Neural progenitor cell (in vitro differentiated cells): Measurements from ENCODE around the gene MORN3. TPM values are rescaled to one million over a fixed set of nuclear protein-coding genes. Genes with fewer than 3 reads are reported as not detected.
"Not testable (repeated sequence)": the region's sequence is repeated elsewhere in the genome, so short reads cannot be mapped to it uniquely, and the experiment has no call there.

ENCODE experiments used
- DNase-seq: peaks from one replicate; pipeline ENCODE4 v3.0.0-alpha.2; 2016; ENCODE audit warnings: low spot score
- H2AFZ ChIP-seq: fragments of 200-600 bp; sonication (generic); replicated peaks from 2 replicates; pipeline ENCODE4 v1.6.1; 2016; ENCODE audit warnings: antibody characterized with exemption
- H3F3A ChIP-seq: fragments of 200-600 bp; sonication (generic); 2 replicates; pipeline ENCODE4 v1.6.1; 2016; ENCODE audit warnings: antibody characterized with exemption, low read depth
- H3K27ac ChIP-seq: fragments of 200-600 bp; sonication (generic); 2 replicates; pipeline ENCODE4 v1.5.1; 2016; ENCODE audit warnings: mild to moderate bottlenecking
- H3K27me3 ChIP-seq: fragments of 200-600 bp; sonication (generic); 2 replicates; pipeline ENCODE4 v1.6.1; 2016; ENCODE audit warnings: mild to moderate bottlenecking, moderate library complexity
- H3K36me3 ChIP-seq: fragments of 200-600 bp; sonication (generic); 2 replicates; pipeline ENCODE4 v1.5.1; 2016
- H3K4me1 ChIP-seq: fragments of 200-600 bp; sonication (generic); 2 replicates; pipeline ENCODE4 v1.6.1; 2016; ENCODE audit warnings: mixed run types
- H3K4me2 ChIP-seq: fragments of 200-600 bp; sonication (generic); 2 replicates; pipeline ENCODE4 v1.6.1; 2016
- H3K4me3 ChIP-seq: fragments of 200-600 bp; sonication (generic); 2 replicates; pipeline ENCODE4 v1.5.1; 2016
- H3K79me2 ChIP-seq: fragments of 200-600 bp; sonication (generic); 2 replicates; pipeline ENCODE4 v1.6.1; 2016; ENCODE audit warnings: low read depth
- H3K9ac ChIP-seq: fragments of 200-600 bp; sonication (generic); 2 replicates; pipeline ENCODE4 v1.6.1; 2016
- H3K9me3 ChIP-seq: fragments of 200-600 bp; sonication (generic); 2 replicates; pipeline ENCODE4 v1.5.1; 2016; ENCODE audit warnings: low read depth
- H4K20me1 ChIP-seq: fragments of 200-600 bp; sonication (generic); 2 replicates; pipeline ENCODE4 v1.6.1; 2016; ENCODE audit warnings: low read depth
- H3K27ac Mint-ChIP-seq: 3 replicates; pipeline ENCODE4 v1.8.0; 2021; ENCODE audit warnings: mixed read lengths
- H3K27me3 Mint-ChIP-seq: 2 replicates; pipeline ENCODE4 v1.8.0; 2022; ENCODE audit warnings: low read depth, mild to moderate bottlenecking, inconsistent platforms, moderate library complexity, mixed read lengths; ENCODE audit not compliant: insufficient read depth
- H3K36me3 Mint-ChIP-seq: 3 replicates; pipeline ENCODE4 v1.8.0; 2021; ENCODE audit warnings: mixed read lengths
- H3K4me1 Mint-ChIP-seq: 3 replicates; pipeline ENCODE4 v1.8.0; 2021; ENCODE audit warnings: mixed read lengths
- H3K4me3 Mint-ChIP-seq: 3 replicates; pipeline ENCODE4 v1.8.0; 2021; ENCODE audit warnings: mild to moderate bottlenecking, moderate library complexity, mixed read lengths
- H3K9me3 Mint-ChIP-seq: 3 replicates; pipeline ENCODE4 v1.8.0; 2020; ENCODE audit warnings: mixed read lengths
- EZH2 ChIP-seq: fragments of 200-600 bp; sonication (generic); IDR thresholded peaks from 2 replicates; pipeline ENCODE4 v1.6.1; 2017; ENCODE audit warnings: antibody characterized with exemption, mild to moderate bottlenecking, moderate library complexity
- EZH2phosphoT487 ChIP-seq: fragments of 200-600 bp; sonication (generic); IDR thresholded peaks from 2 replicates; pipeline ENCODE4 v1.6.1; 2017; ENCODE audit warnings: antibody characterized with exemption
- total RNA-seq: library from RNA; depleted of rRNA; stranded (reverse); fragments of >200 nt; gene quantifications from 2 replicates; pipeline ENCODE4 v1.2.3, GENCODE V29; 2015; ENCODE audit warnings: low replicate concordance
- TF ChIP-seq, protein P1 (sequence below): fragments of 200-600 bp; sonication (generic); IDR thresholded peaks from 2 replicates; pipeline ENCODE4 v1.5.1; 2017; ENCODE audit warnings: antibody characterized with exemption, mild to moderate bottlenecking

Gene MORN3
- total RNA-seq, 1 donor from 2014 or later = 0.19 TPM

DNA sequence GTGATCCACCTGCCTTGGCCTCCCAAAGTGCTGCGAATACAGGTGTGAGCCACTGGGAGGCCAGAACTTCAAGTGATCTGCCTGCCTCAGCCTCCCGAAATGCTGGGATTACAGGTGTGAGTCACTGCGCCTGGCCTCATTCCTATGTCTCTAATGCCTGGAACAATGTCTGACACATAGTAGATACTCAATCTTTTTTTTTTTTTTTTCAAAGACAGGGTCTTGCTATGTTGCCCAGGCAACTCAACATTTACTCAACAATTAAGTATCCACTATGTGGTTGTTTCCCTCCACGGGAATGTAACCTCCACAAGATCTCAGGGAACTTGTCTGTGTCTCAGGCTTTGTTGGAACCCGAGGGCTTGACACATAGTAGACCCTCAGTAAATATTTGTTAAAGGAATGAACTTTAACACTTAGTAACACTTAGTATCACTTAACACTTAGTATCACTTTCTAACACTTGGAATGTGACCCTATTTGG lies 40.1 kb upstream of the MORN3 start:
- Histone ChIP-seq H2AFZ (no peak overlapping the region), H3K79me2 (peaks cover 17% of the 10 kb centered on the region), H3K36me3 (no peaks in the 10 kb centered on the region), H3K9ac (no peak overlapping the region), H4K20me1 (peaks cover 9% of the 10 kb centered on the region), H3K9me3 (no peaks in the 10 kb centered on the region), H3K27me3 (no peaks in the 10 kb centered on the region), H3K4me1 (peaks cover 11% of the 10 kb centered on the region), H3K4me3 (no peak overlapping the region), H3K4me2 (no peak overlapping the region), H3K27ac (peak overlapping the region; percentile 64), H3F3A (peaks cover 28% of the 10 kb centered on the region)
- no peak for TF ChIP-seq EZH2phosphoT487
- TF ChIP-seq, protein P1, sequence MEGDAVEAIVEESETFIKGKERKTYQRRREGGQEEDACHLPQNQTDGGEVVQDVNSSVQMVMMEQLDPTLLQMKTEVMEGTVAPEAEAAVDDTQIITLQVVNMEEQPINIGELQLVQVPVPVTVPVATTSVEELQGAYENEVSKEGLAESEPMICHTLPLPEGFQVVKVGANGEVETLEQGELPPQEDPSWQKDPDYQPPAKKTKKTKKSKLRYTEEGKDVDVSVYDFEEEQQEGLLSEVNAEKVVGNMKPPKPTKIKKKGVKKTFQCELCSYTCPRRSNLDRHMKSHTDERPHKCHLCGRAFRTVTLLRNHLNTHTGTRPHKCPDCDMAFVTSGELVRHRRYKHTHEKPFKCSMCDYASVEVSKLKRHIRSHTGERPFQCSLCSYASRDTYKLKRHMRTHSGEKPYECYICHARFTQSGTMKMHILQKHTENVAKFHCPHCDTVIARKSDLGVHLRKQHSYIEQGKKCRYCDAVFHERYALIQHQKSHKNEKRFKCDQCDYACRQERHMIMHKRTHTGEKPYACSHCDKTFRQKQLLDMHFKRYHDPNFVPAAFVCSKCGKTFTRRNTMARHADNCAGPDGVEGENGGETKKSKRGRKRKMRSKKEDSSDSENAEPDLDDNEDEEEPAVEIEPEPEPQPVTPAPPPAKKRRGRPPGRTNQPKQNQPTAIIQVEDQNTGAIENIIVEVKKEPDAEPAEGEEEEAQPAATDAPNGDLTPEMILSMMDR = no peak
- TF ChIP-seq EZH2 = no peak
- H3K36me3 Mint-ChIP-seq = no peaks in the 10 kb centered on the region
- peaks cover 34% of the 10 kb centered on the region for H3K4me1 Mint-ChIP-seq
- no peak overlapping the region for H3K4me3 Mint-ChIP-seq
- peaks cover 4% of the 10 kb centered on the region for H3K9me3 Mint-ChIP-seq
- H3K27me3 Mint-ChIP-seq = peaks cover 6% of the 10 kb centered on the region
- no peak overlapping the region for H3K27ac Mint-ChIP-seq
- no peak for DNase-seq

DNA sequence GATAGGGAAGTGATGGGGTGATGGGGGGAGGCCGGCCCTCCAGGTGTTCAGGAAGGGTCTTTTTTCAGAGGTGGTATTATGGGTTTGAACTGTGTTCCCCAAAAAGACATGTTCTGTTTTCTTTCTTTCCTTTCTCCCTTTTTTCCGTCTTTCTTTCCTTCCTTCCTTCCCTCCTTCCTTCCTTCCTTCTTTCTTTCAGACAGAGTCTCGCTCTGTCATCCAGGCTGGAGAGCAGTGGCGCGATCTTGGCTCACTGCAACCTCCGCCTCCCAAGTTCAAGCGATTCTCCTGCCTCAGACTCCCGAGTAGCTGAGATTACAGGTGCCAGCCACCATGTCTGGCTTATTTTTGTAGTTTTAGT lies 39.6 kb upstream of the MORN3 start:
- peak overlapping the region; percentile 38 for H3K4me3 Mint-ChIP-seq
- H3K27ac ChIP-seq, H3K4me3 ChIP-seq: not testable (repeated sequence)

DNA sequence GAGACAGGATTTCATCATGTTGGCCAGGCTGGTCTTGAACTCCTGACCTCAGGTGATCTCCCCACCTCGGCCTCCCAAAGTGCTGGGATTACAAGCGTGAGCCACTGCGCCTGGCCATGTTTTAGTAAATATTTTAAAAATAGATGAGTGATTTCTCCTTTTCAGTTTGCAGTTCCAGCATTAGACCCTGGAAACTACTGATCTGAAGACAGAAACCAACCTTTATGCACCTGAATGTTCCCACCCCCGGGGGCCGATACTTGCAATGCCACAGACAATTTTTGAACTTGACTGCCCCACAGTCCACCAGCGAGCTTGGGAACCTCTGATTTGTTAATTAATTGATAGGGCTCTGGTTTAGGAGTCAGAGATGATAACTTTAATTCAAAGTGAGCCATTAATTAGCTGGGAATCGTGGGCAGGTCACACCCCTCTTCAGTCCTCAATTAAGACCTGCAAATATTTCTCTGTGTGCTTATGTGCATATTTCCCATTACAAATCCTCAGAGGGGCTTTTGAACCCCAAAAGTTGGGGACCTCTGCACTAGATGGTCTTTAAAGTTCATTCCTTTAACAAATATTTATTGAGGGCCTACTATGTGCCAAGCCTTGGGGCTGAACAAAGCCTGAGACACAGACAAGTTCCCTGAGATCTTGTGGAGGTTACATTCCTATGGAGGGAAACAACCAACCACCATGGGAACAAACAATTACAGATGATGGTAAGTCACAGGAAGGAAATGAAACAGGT lies 39.0 kb upstream of the MORN3 start:
- H2AFZ ChIP-seq = no peak overlapping the region
- H3K9me3 ChIP-seq = no peaks in the 10 kb centered on the region
- peak overlapping the region; percentile 38 for H3K4me3 Mint-ChIP-seq
- H3F3A ChIP-seq = peaks cover 28% of the 10 kb centered on the region
- no peaks in the 10 kb centered on the region for H3K27me3 ChIP-seq
- no peaks in the 10 kb centered on the region for H3K36me3 ChIP-seq
- peaks cover 6% of the 10 kb centered on the region for H3K9me3 Mint-ChIP-seq
- no peak overlapping the region for H3K4me3 ChIP-seq
- no peak overlapping the region for H3K4me2 ChIP-seq
- peaks cover 29% of the 10 kb centered on the region for H3K4me1 Mint-ChIP-seq
- TF ChIP-seq, protein P1 = no peak
- peaks cover 2% of the 10 kb centered on the region for H4K20me1 ChIP-seq
- H3K27me3 Mint-ChIP-seq = peaks cover 4% of the 10 kb centered on the region
- H3K4me1 ChIP-seq = peaks cover 11% of the 10 kb centered on the region
- no peak for DNase-seq
- H3K9ac ChIP-seq = no peak overlapping the region
- H3K36me3 Mint-ChIP-seq = no peaks in the 10 kb centered on the region
- peaks cover 8% of the 10 kb centered on the region for H3K79me2 ChIP-seq
- no peak overlapping the region for H3K27ac ChIP-seq
- H3K27ac Mint-ChIP-seq = peak overlapping the region; percentile 83

More for the DNA sequence above, 39.6 kb upstream of the MORN3 start:
- H3K27me3 Mint-ChIP-seq, H3K36me3 Mint-ChIP-seq, H2AFZ ChIP-seq, H4K20me1 ChIP-seq, H3K9me3 Mint-ChIP-seq, H3K4me2 ChIP-seq, H3K36me3 ChIP-seq, DNase-seq, H3K9ac ChIP-seq, H3K9me3 ChIP-seq, H3K27me3 ChIP-seq: not testable (repeated sequence)
- Histone ChIP-seq H3F3A (peaks cover 28% of the 10 kb centered on the region), H3K79me2 (peaks cover 14% of the 10 kb centered on the region), H3K4me1 (peaks cover 11% of the 10 kb centered on the region)
- Mint-ChIP-seq H3K4me1 (peaks cover 34% of the 10 kb centered on the region), H3K27ac (peak overlapping the region; percentile 83)

DNA sequence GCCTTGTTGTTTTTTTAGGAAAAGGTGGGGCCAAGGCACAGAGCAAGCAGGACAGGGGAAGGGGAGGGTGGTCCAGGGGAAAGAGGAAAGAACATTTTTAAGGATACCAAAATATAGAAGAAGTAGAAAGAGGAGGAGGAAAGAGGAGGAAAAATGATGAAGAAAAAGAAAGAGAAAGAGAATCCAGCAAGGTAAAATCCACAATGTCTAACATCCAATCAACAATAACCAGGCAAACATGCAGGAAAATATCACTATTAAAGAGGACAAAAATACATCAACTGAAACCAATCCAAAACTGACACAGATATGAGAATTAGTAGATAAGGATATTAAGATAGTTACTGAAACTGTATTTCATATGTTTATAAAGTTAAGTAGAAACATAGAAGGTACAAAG lies 36.1 kb upstream of the MORN3 start:
- peaks cover 6% of the 10 kb centered on the region for H3K9me3 Mint-ChIP-seq
- H3K4me2 ChIP-seq = no peak overlapping the region
- no peaks in the 10 kb centered on the region for H3K36me3 ChIP-seq
- DNase-seq = no peak
- no peaks in the 10 kb centered on the region for H4K20me1 ChIP-seq
- H3F3A ChIP-seq = peaks cover 17% of the 10 kb centered on the region
- no peak overlapping the region for H3K9ac ChIP-seq
- H3K9me3 ChIP-seq = no peaks in the 10 kb centered on the region
- no peak overlapping the region for H3K4me3 Mint-ChIP-seq
- peaks cover 2% of the 10 kb centered on the region for H3K4me1 ChIP-seq
- no peaks in the 10 kb centered on the region for H3K36me3 Mint-ChIP-seq
- no peaks in the 10 kb centered on the region for H3K79me2 ChIP-seq
- H2AFZ ChIP-seq = no peak overlapping the region
- TF ChIP-seq EZH2phosphoT487 = no peak
- TF ChIP-seq, protein P1 = no peak
- no peak for TF ChIP-seq EZH2
- no peaks in the 10 kb centered on the region for H3K27me3 ChIP-seq
- H3K4me1 Mint-ChIP-seq = peaks cover 14% of the 10 kb centered on the region
- H3K4me3 ChIP-seq = no peak overlapping the region
- no peak overlapping the region for H3K27ac ChIP-seq
- no peaks in the 10 kb centered on the region for H3K27me3 Mint-ChIP-seq
- no peak overlapping the region for H3K27ac Mint-ChIP-seq
